ENCODE measurements around the gene DDIT4L.

GRCh38 chr4:100164808-100165760 lies 25.2 kb downstream of the DDIT4L start:
- TF ChIP-seq CTCF (IDR thresholded peaks at IDR 0.05) (no peak), POLR2AphosphoS5 (IDR thresholded peaks at IDR 0.05) (no peak)

Measured in sigmoid colon (tissue), 4 donors.